GM23338 (cell line): ENCODE results near the gene PPY. TPM values are rescaled to one million over a fixed set of nuclear protein-coding genes. Genes with fewer than 3 reads are reported as not detected.

Experiments used
- ATAC-seq: fragments of 200-7000 bp; cut with Tn5 transposase; 3 replicates; pipeline ENCODE4 v1.9.1; 2020
- DNase-seq: peaks from one replicate; pipeline ENCODE4 v3.0.0-alpha.2; 2015; ENCODE audit warnings: low spot score
- H2AFZ ChIP-seq: fragments of 200-600 bp; sonication (generic); 2 replicates; pipeline ENCODE4 v1.8.0; 2016; ENCODE audit warnings: antibody characterized with exemption, mild to moderate bottlenecking, moderate library complexity
- H3F3A ChIP-seq: fragments of 200-600 bp; sonication (generic); replicated peaks from 2 replicates; pipeline ENCODE4 v1.8.0; 2017; ENCODE audit warnings: antibody characterized with exemption, mixed run types, low read depth
- H3K27ac ChIP-seq: fragments of 200-600 bp; sonication (generic); 2 replicates; pipeline ENCODE4 v1.6.1; 2016; ENCODE audit warnings: low read depth
- H3K27me3 ChIP-seq: fragments of 200-600 bp; sonication (generic); 2 replicates; pipeline ENCODE4 v1.8.0; 2016; ENCODE audit warnings: mild to moderate bottlenecking, mixed run types, moderate library complexity; ENCODE audit not compliant: insufficient read depth
- H3K36me3 ChIP-seq: fragments of 200-600 bp; sonication (generic); 2 replicates; pipeline ENCODE4 v1.8.0; 2016; ENCODE audit warnings: mild to moderate bottlenecking; ENCODE audit not compliant: insufficient read depth
- H3K4me1 ChIP-seq: fragments of 200-600 bp; sonication (generic); 2 replicates; pipeline ENCODE4 v1.8.0; 2016; ENCODE audit warnings: mild to moderate bottlenecking, moderate library complexity; ENCODE audit not compliant: insufficient read depth
- H3K4me2 ChIP-seq: fragments of 200-600 bp; sonication (generic); 2 replicates; pipeline ENCODE4 v1.7.1; 2017; ENCODE audit warnings: mixed run types
- H3K4me3 ChIP-seq: fragments of 200-600 bp; sonication (generic); 2 replicates; pipeline ENCODE4 v1.6.1; 2016; ENCODE audit warnings: mixed run types
- H3K79me2 ChIP-seq: fragments of 200-600 bp; sonication (generic); replicated peaks from 2 replicates; pipeline ENCODE4 v1.8.0; 2017; ENCODE audit warnings: mild to moderate bottlenecking; ENCODE audit not compliant: insufficient read depth
- H3K9me2 ChIP-seq: fragments of 200-600 bp; sonication (generic); 2 replicates; pipeline ENCODE4 v1.8.0; 2017; ENCODE audit not compliant: insufficient read depth
- H4K20me1 ChIP-seq: fragments of 200-600 bp; sonication (generic); replicated peaks from 2 replicates; pipeline ENCODE4 v1.8.0; 2017; ENCODE audit warnings: mild to moderate bottlenecking; ENCODE audit not compliant: insufficient read depth
- H3K27ac Mint-ChIP-seq: 2 replicates; pipeline ENCODE4 v1.8.0; 2020; ENCODE audit warnings: inconsistent platforms, mild to moderate bottlenecking, moderate library complexity, mixed read lengths
- H3K27me3 Mint-ChIP-seq: 3 replicates; pipeline ENCODE4 v1.8.0; 2022; ENCODE audit warnings: low read depth, mild to moderate bottlenecking, moderate library complexity, mixed read lengths, inconsistent platforms; ENCODE audit not compliant: insufficient read depth, poor library complexity
- H3K36me3 Mint-ChIP-seq: 3 replicates; pipeline ENCODE4 v1.8.0; 2021; ENCODE audit warnings: low read depth, mild to moderate bottlenecking, inconsistent platforms, moderate library complexity, mixed read lengths
- H3K4me1 Mint-ChIP-seq: 3 replicates; pipeline ENCODE4 v1.8.0; 2020; ENCODE audit warnings: mild to moderate bottlenecking, inconsistent platforms, mixed read lengths
- H3K4me3 Mint-ChIP-seq: 3 replicates; pipeline ENCODE4 v1.8.0; 2021; ENCODE audit warnings: moderate library complexity, mild to moderate bottlenecking, inconsistent platforms, mixed read lengths
- H3K9me3 Mint-ChIP-seq: 3 replicates; pipeline ENCODE4 v1.8.0; 2020; ENCODE audit warnings: moderate library complexity, mild to moderate bottlenecking, inconsistent platforms, mixed read lengths
- CREB1 ChIP-seq: fragments of 250-450 bp; sonication (Bioruptor Pico); IDR thresholded peaks from 2 replicates; pipeline ENCODE4 v1.5.0; 2020; ENCODE audit warnings: low read depth, mild to moderate bottlenecking, moderate library complexity
- EZH2 ChIP-seq: fragments of 200-600 bp; sonication (generic); IDR thresholded peaks from one replicate; pipeline ENCODE4 v1.8.0; 2017; ENCODE audit warnings: antibody characterized with exemption, mild to moderate bottlenecking, low read depth; ENCODE audit not compliant: unreplicated experiment
- JUNB ChIP-seq: IDR thresholded peaks from one replicate; pipeline ENCODE4 v1.6.1; 2016; ENCODE audit warnings: antibody characterized with exemption; ENCODE audit not compliant: unreplicated experiment
- POLR2AphosphoS5 ChIP-seq: IDR thresholded peaks from 2 replicates; pipeline ENCODE4 v1.6.1; 2016; ENCODE audit warnings: antibody characterized with exemption, low read depth
- polyA plus RNA-seq: library from polyadenylated mRNA; unstranded; fragments of >200 nt; fragmentation: Nextera tagmentation; extraction: Ambion mirVana; gene quantifications from 2 replicates; pipeline ENCODE4 v1.2.1, GENCODE V29; 2016
- total RNA-seq: library from RNA; depleted of rRNA; stranded (reverse); fragments of >200 nt; shearing (Covaris generic); gene quantifications from 2 replicates; pipeline ENCODE4 v1.2.3, GENCODE V29; 2014
- TF ChIP-seq, protein P1 (sequence below): fragments of 250-450 bp; sonication (Bioruptor Pico); IDR thresholded peaks from 2 replicates; pipeline ENCODE4 v1.5.0; 2020; ENCODE audit warnings: mild to moderate bottlenecking, moderate library complexity
- TF ChIP-seq, protein P2 (sequence below): IDR thresholded peaks from 2 replicates; pipeline ENCODE4 v1.6.1; 2016; ENCODE audit warnings: antibody characterized with exemption

Gene PPY
- total and polyA plus RNA-seq, 2 experiments from 2014 or later, result 0.94 TPM; not detected in 1

DNA sequence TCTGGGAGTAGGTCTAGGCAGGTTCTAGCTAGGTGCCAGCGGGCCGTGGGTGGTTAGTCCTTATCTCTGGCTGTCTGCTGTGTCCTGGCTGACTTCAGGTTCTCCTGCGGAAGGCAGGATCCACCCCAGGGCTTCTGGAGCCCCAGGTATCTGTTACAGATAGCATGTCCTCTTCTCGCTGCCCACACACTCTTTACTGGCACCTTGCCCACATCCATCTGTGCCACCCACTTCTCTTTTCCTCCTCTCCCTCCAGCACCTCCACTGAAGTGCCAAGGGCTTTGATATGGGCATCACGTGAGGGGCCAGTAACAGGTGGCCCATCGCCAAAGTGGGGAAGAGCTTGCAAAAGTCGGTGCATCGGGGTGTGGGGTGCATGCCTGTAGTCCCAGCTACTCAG lies 30.4 kb downstream of the PPY start:
- no peaks in the 10 kb centered on the region for H3K79me2 ChIP-seq
- H3K4me1 ChIP-seq, result peaks cover 7% of the 10 kb centered on the region
- no peak overlapping the region for H3K27ac ChIP-seq
- no peaks in the 10 kb centered on the region for H3K36me3 ChIP-seq
- no peak overlapping the region for H3K4me3 ChIP-seq
- DNase-seq, result no peak
- no peak overlapping the region for H2AFZ ChIP-seq
- Mint-ChIP-seq H3K4me1 (peaks cover 12% of the 10 kb centered on the region), H3K27ac (no peak overlapping the region), H3K9me3 (peaks cover 6% of the 10 kb centered on the region; the same call in 2 of the 3 replicates), H3K27me3 (peaks cover 17% of the 10 kb centered on the region), H3K36me3 (peaks cover 6% of the 10 kb centered on the region; the same call in 1 of the 3 replicates), H3K4me3 (no peak overlapping the region)
- no peaks in the 10 kb centered on the region; the same call in 1 of the 2 replicates for H4K20me1 ChIP-seq
- H3K27me3 ChIP-seq, result peaks cover 32% of the 10 kb centered on the region
- ATAC-seq, result no peak
- no peaks in the 10 kb centered on the region for H3K9me2 ChIP-seq
- no peak overlapping the region for H3K4me2 ChIP-seq
- TF ChIP-seq, protein P1, sequence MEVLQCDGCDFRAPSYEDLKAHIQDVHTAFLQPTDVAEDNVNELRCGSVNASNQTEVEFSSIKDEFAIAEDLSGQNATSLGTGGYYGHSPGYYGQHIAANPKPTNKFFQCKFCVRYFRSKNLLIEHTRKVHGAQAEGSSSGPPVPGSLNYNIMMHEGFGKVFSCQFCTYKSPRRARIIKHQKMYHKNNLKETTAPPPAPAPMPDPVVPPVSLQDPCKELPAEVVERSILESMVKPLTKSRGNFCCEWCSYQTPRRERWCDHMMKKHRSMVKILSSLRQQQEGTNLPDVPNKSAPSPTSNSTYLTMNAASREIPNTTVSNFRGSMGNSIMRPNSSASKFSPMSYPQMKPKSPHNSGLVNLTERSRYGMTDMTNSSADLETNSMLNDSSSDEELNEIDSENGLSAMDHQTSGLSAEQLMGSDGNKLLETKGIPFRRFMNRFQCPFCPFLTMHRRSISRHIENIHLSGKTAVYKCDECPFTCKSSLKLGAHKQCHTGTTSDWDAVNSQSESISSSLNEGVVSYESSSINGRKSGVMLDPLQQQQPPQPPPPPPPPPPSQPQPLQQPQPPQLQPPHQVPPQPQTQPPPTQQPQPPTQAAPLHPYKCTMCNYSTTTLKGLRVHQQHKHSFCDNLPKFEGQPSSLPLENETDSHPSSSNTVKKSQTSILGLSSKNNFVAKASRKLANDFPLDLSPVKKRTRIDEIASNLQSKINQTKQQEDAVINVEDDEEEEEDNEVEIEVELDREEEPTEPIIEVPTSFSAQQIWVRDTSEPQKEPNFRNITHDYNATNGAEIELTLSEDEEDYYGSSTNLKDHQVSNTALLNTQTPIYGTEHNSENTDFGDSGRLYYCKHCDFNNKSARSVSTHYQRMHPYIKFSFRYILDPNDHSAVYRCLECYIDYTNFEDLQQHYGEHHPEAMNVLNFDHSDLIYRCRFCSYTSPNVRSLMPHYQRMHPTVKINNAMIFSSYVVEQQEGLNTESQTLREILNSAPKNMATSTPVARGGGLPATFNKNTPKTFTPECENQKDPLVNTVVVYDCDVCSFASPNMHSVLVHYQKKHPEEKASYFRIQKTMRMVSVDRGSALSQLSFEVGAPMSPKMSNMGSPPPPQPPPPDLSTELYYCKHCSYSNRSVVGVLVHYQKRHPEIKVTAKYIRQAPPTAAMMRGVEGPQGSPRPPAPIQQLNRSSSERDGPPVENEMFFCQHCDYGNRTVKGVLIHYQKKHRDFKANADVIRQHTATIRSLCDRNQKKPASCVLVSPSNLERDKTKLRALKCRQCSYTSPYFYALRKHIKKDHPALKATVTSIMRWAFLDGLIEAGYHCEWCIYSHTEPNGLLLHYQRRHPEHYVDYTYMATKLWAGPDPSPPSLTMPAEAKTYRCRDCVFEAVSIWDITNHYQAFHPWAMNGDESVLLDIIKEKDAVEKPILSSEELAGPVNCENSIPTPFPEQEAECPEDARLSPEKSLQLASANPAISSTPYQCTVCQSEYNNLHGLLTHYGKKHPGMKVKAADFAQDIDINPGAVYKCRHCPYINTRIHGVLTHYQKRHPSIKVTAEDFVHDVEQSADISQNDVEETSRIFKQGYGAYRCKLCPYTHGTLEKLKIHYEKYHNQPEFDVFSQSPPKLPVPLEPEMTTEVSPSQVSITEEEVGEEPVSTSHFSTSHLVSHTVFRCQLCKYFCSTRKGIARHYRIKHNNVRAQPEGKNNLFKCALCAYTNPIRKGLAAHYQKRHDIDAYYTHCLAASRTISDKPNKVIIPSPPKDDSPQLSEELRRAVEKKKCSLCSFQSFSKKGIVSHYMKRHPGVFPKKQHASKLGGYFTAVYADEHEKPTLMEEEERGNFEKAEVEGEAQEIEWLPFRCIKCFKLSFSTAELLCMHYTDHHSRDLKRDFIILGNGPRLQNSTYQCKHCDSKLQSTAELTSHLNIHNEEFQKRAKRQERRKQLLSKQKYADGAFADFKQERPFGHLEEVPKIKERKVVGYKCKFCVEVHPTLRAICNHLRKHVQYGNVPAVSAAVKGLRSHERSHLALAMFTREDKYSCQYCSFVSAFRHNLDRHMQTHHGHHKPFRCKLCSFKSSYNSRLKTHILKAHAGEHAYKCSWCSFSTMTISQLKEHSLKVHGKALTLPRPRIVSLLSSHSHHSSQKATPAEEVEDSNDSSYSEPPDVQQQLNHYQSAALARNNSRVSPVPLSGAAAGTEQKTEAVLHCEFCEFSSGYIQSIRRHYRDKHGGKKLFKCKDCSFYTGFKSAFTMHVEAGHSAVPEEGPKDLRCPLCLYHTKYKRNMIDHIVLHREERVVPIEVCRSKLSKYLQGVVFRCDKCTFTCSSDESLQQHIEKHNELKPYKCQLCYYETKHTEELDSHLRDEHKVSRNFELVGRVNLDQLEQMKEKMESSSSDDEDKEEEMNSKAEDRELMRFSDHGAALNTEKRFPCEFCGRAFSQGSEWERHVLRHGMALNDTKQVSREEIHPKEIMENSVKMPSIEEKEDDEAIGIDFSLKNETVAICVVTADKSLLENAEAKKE (CRISPR knock-in tag), result no peak
- no peak for TF ChIP-seq CREB1 (CRISPR knock-in tag)
- TF ChIP-seq, protein P2, sequence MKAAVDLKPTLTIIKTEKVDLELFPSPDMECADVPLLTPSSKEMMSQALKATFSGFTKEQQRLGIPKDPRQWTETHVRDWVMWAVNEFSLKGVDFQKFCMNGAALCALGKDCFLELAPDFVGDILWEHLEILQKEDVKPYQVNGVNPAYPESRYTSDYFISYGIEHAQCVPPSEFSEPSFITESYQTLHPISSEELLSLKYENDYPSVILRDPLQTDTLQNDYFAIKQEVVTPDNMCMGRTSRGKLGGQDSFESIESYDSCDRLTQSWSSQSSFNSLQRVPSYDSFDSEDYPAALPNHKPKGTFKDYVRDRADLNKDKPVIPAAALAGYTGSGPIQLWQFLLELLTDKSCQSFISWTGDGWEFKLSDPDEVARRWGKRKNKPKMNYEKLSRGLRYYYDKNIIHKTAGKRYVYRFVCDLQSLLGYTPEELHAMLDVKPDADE, result no peak
- no peak for TF ChIP-seq EZH2
- TF ChIP-seq JUNB, result no peak
- TF ChIP-seq POLR2AphosphoS5, result no peak
- no peaks in the 10 kb centered on the region for H3F3A ChIP-seq
